H1 (cell line): ENCODE data around the gene RUVBL1. TPM values are rescaled to one million over a fixed set of nuclear protein-coding genes. Genes with fewer than 3 reads are reported as not detected.

Source experiments
- CTCF ChIA-PET: fragments of 300-600 bp; sonication (Branson Sonifier 250); formaldehyde crosslinking; loops from one replicate; lab custom pipeline; 2021; ENCODE audit not compliant: partially characterized antibody; lab: Charles Lee
- POLR2A ChIA-PET: fragments of 300-600 bp; sonication (Branson Sonifier 250); formaldehyde crosslinking; loops from one replicate; lab custom pipeline; 2021; ENCODE audit warnings: inconsistent platforms; ENCODE audit not compliant: partially characterized antibody; lab: Charles Lee
- DNase-seq, 2 experiments: peaks; one replicate each; pipeline versions ENCODE4 v3.0.0 to v3.0.0-alpha.2; 2010 to 2022; ENCODE audit warnings: low spot score in 2 of 2, low read depth in 1 of 2, mixed read lengths in 1 of 2
- FAIRE-seq: peaks from 2 replicates; lab custom pipeline; 2011; peaks lifted over from hg19 to GRCh38; lab: Jason Lieb, UNC
- H2AFZ ChIP-seq: 2 replicates; pipeline ENCODE4 v1.8.1; 2012; ENCODE audit warnings: low read length, inconsistent platforms
- H2AK5ac ChIP-seq: 2 replicates; pipeline ENCODE4 v1.6.1; 2013; ENCODE audit warnings: low read depth, low read length
- H2BK120ac ChIP-seq: replicated peaks from 2 replicates; pipeline ENCODE3; 2013; ENCODE audit warnings: low read depth, low read length, inconsistent platforms
- H2BK12ac ChIP-seq: 2 replicates; pipeline ENCODE4 v1.6.1; 2013; ENCODE audit warnings: low read depth, low read length
- H2BK15ac ChIP-seq: 2 replicates; pipeline ENCODE4 v1.6.1; 2013; ENCODE audit warnings: low read length
- H2BK20ac ChIP-seq: 2 replicates; pipeline ENCODE4 v1.6.1; 2013; ENCODE audit warnings: low read length
- H2BK5ac ChIP-seq: 2 replicates; pipeline ENCODE4 v1.6.1; 2013; ENCODE audit warnings: low read depth, low read length
- H3K14ac ChIP-seq: 2 replicates; pipeline ENCODE4 v1.6.1; 2013; ENCODE audit warnings: inconsistent platforms; ENCODE audit not compliant: insufficient read length
- H3K18ac ChIP-seq: 2 replicates; pipeline ENCODE4 v1.6.1; 2013; ENCODE audit warnings: low read length; ENCODE audit errors: extremely low read depth
- H3K23ac ChIP-seq: 2 replicates; pipeline ENCODE4 v1.6.1; 2013; ENCODE audit warnings: inconsistent platforms; ENCODE audit not compliant: insufficient read length
- H3K23me2 ChIP-seq: 2 replicates; pipeline ENCODE4 v1.6.1; 2013; ENCODE audit warnings: low read depth, low read length
- H3K27ac ChIP-seq: 2 replicates; pipeline ENCODE4 v1.6.1; 2011; ENCODE audit warnings: low read depth, low read length, inconsistent platforms
- H3K27me3 ChIP-seq, 4 experiments: replicated peaks in 1 of 4; 1 replicate in 1 of 4; 2 replicates in 3 of 4; pipeline versions ENCODE4 v1.6.1 to v1.8.1; 2011 to 2013; ENCODE audit warnings: low read length in 3 of 4, mild to moderate bottlenecking in 3 of 4, inconsistent platforms in 2 of 4, mixed read lengths in 2 of 4, moderate library complexity in 1 of 4; ENCODE audit not compliant: control insufficient read depth in 3 of 4, insufficient read depth in 3 of 4; ENCODE audit errors: extremely low read depth in 1 of 4
- H3K36me3 ChIP-seq, 4 experiments: 2 replicates each; pipeline versions ENCODE4 v1.6.1 to v1.8.1; 2011 to 2013; ENCODE audit warnings: mild to moderate bottlenecking in 4 of 4, low read length in 3 of 4, moderate library complexity in 2 of 4, control low read depth in 1 of 4, inconsistent platforms in 1 of 4; ENCODE audit not compliant: insufficient read depth in 4 of 4, control insufficient read depth in 2 of 4
- H3K4ac ChIP-seq: replicated peaks from 2 replicates; pipeline ENCODE3; 2013; ENCODE audit warnings: low read length, low read depth, mixed read lengths, inconsistent platforms; ENCODE audit not compliant: insufficient read length
- H3K4me1 ChIP-seq, 4 experiments: replicated peaks in 1 of 4; 1 replicate in 1 of 4; 2 replicates in 3 of 4; pipeline versions ENCODE4 v1.6.1 to v1.8.1; 2011 to 2013; ENCODE audit warnings: low read length in 3 of 4, inconsistent platforms in 2 of 4, mixed read lengths in 1 of 4; ENCODE audit not compliant: insufficient read depth in 4 of 4, control insufficient read depth in 3 of 4
- H3K4me2 ChIP-seq, 2 experiments: 2 replicates each; pipeline versions ENCODE4 v1.6.1 to v1.8.1; 2011 to 2013; ENCODE audit warnings: low read depth in 2 of 2, low read length in 2 of 2, control low read depth in 1 of 2, inconsistent platforms in 1 of 2, mild to moderate bottlenecking in 1 of 2; ENCODE audit not compliant: insufficient read depth in 1 of 2
- H3K4me3 ChIP-seq, 4 experiments: fragments of 200-600, 300-600 bp in 1 of 4; sonication (generic), shearing (Covaris generic), sonication (Bioruptor Twin) in 1 of 4; 2 replicates each; pipeline versions ENCODE4 v1.5.1 to v1.8.1; 2011 to 2016; ENCODE audit warnings: low read length in 4 of 4, low read depth in 3 of 4, control low read depth in 2 of 4, inconsistent platforms in 2 of 4, mild to moderate bottlenecking in 2 of 4, mixed read lengths in 1 of 4, moderate library complexity in 1 of 4; ENCODE audit not compliant: insufficient read depth in 2 of 4; ENCODE audit errors: extremely low read depth in 1 of 4
- H3K56ac ChIP-seq: replicated peaks from 2 replicates; pipeline ENCODE3; 2013; ENCODE audit warnings: low read depth, mild to moderate bottlenecking, mixed read lengths, low read length, inconsistent platforms; ENCODE audit not compliant: insufficient read length
- H3K79me1 ChIP-seq: 2 replicates; pipeline ENCODE4 v1.6.1; 2013; ENCODE audit warnings: low read depth, low read length, control low read depth
- H3K79me2 ChIP-seq, 2 experiments: 2 replicates each; pipeline versions ENCODE4 v1.6.1 to v1.8.1; 2012 to 2013; ENCODE audit warnings: low read length in 2 of 2, mild to moderate bottlenecking in 2 of 2, inconsistent platforms in 1 of 2; ENCODE audit not compliant: insufficient read depth in 2 of 2, control insufficient read depth in 1 of 2
- H3K9ac ChIP-seq, 4 experiments: replicated peaks in 1 of 4; 1 replicate in 1 of 4; 2 replicates in 3 of 4; pipeline versions ENCODE4 v1.6.1 to v1.8.1; 2011 to 2013; ENCODE audit warnings: low read depth in 3 of 4, low read length in 3 of 4, control low read depth in 2 of 4, mild to moderate bottlenecking in 2 of 4, moderate library complexity in 2 of 4, inconsistent platforms in 1 of 4; ENCODE audit errors: extremely low read depth in 1 of 4
- H3K9me3 ChIP-seq, 2 experiments: 2 replicates each; pipeline versions ENCODE4 v1.6.1 to v1.8.1; 2012 to 2013; ENCODE audit warnings: mild to moderate bottlenecking in 2 of 2, moderate library complexity in 2 of 2, control low read depth in 1 of 2, inconsistent platforms in 1 of 2, low read depth in 1 of 2, low read length in 1 of 2, mixed read lengths in 1 of 2; ENCODE audit not compliant: insufficient read depth in 2 of 2
- H4K20me1 ChIP-seq, 2 experiments: replicated peaks in 1 of 2; 2 replicates each; pipeline versions ENCODE3 to v1.8.1; 2011 to 2013; ENCODE audit warnings: inconsistent platforms in 2 of 2, low read length in 2 of 2, mild to moderate bottlenecking in 1 of 2; ENCODE audit not compliant: insufficient read depth in 2 of 2, control insufficient read depth in 1 of 2
- H4K5ac ChIP-seq: 2 replicates; pipeline ENCODE4 v1.6.1; 2013; ENCODE audit warnings: low read length, low read depth, mixed read lengths, inconsistent platforms; ENCODE audit not compliant: insufficient read length
- H4K8ac ChIP-seq: 2 replicates; pipeline ENCODE4 v1.8.0; 2013; ENCODE audit warnings: mild to moderate bottlenecking, moderate library complexity, low read length, inconsistent platforms; ENCODE audit not compliant: insufficient read depth; ENCODE audit errors: extremely low read depth
- H4K91ac ChIP-seq: replicated peaks from 2 replicates; pipeline ENCODE3; 2013; ENCODE audit warnings: low read length, mixed read lengths, inconsistent platforms; ENCODE audit not compliant: insufficient read length
- EP300 ChIP-seq, 2 experiments: IDR thresholded peaks; 1 replicate in 1 of 2; 2 replicates in 1 of 2; pipeline ENCODE4 v1.6.1; 2011 to 2012; ENCODE audit warnings: low read depth in 2 of 2, low read length in 2 of 2, mild to moderate bottlenecking in 2 of 2, borderline replicate concordance in 1 of 2, inconsistent platforms in 1 of 2, moderate library complexity in 1 of 2
- NANOG ChIP-seq: IDR thresholded peaks from 2 replicates; pipeline ENCODE4 v1.6.1; 2011; ENCODE audit warnings: low read length, low read depth, mild to moderate bottlenecking, inconsistent platforms; ENCODE audit not compliant: insufficient read depth, poor library complexity, severe bottlenecking
- TAF1 ChIP-seq: IDR thresholded peaks from 2 replicates; pipeline ENCODE4 v1.6.1; 2011; ENCODE audit warnings: mild to moderate bottlenecking, low read depth, low read length
- WGBS, 2 experiments: shearing (Covaris generic) in 1 of 2; methylation state at CpG; one replicate each; pipeline versions ENCODE4 v1.1.6 to v1.1.7; 2013 to 2015; ENCODE audit warnings: low lambda C conversion rate in 2 of 2, mixed read lengths in 2 of 2, inconsistent platforms in 1 of 2, low coverage in 1 of 2, missing lambda C conversion rate in 1 of 2; ENCODE audit not compliant: insufficient replicate concordance in 2 of 2, insufficient coverage in 1 of 2, insufficient read length in 1 of 2; ENCODE audit errors: extremely low coverage in 1 of 2, missing lambda C conversion rate in 1 of 2; 5-methylcytosine and 5-hydroxymethylcytosine counted together
- polyA plus RNA-seq, 7 experiments: library from polyadenylated mRNA; depleted of rRNA in 3 of 7; stranded (reverse) in 5 of 7; unstranded in 2 of 7; fragments of >200 nt in 5 of 7; fragments of 200-250 nt in 2 of 7; gene quantifications; 1 replicate in 5 of 7; 2 replicates in 1 of 7; 4 replicates in 1 of 7; pipeline versions ENCODE4 v1.2.1 to v1.2.3, GENCODE V29; 2011 to 2013; ENCODE audit warnings: missing spikeins in 2 of 7, mixed read lengths in 2 of 7
- total RNA-seq: library from RNA; stranded (reverse); fragmentation: NEBNext Ultra II Directional; extraction: Animal tissue kit (Norgen Biotek cat#: 25700); gene quantifications from 2 replicates; pipeline ENCODE4 v1.2.1, GENCODE V29; 2021

Gene RUVBL1
- total and polyA plus RNA-seq, 2 of the 8 experiments (the other 6 are each of a cell fraction or from before 2014, with no cell fraction given) = 112 to 135 TPM

- H2AFZ ChIP-seq = no peak overlapping the region
- H3K4me3 ChIP-seq = no peak overlapping the region
- H3K14ac ChIP-seq = no peak overlapping the region
- H3K9ac ChIP-seq = no peak overlapping the region
- no peaks in the 10 kb centered on the region for H3K79me1 ChIP-seq
- no peak overlapping the region for H3K23ac ChIP-seq
- H3K9me3 ChIP-seq = no peaks in the 10 kb centered on the region
- ChIA-PET POLR2A (no interaction called here), CTCF (no interaction called here)
- no peak overlapping the region for H3K4me2 ChIP-seq
- H3K23me2 ChIP-seq = peaks cover 2% of the 10 kb centered on the region; the same call in 1 of the 2 replicates
- H3K4ac ChIP-seq = no peak overlapping the region
- no peak overlapping the region for H2BK120ac ChIP-seq
- no peak overlapping the region for H2BK15ac ChIP-seq
- no peak overlapping the region for H2AK5ac ChIP-seq
- DNase-seq (no peak), FAIRE-seq (no peak)
- H3K79me2 ChIP-seq = no peaks in the 10 kb centered on the region
- H2BK20ac ChIP-seq = no peak overlapping the region
- H4K8ac ChIP-seq = no peak overlapping the region
- no peak overlapping the region for H2BK12ac ChIP-seq
- TF ChIP-seq NANOG = no peak
- TF ChIP-seq TAF1 = no peak
- no peak for TF ChIP-seq EP300 (IDR thresholded peaks at IDR 0.05; ENCODE audit: borderline replicate concordance in 1 of 2, low read depth in 2 of 2, low read length in 2 of 2)
- no peak overlapping the region for H3K56ac ChIP-seq
- WGBS, 2 experiments = 71% methylated on average over 1 of the region's 1 CpG; no CpG with 5 or more reads in 1 of the 2 experiments
- no peak overlapping the region for H3K27ac ChIP-seq
- H3K4me1 ChIP-seq = no peaks in the 10 kb centered on the region; a peak in 1 of 7 replicates
- no peaks in the 10 kb centered on the region for H3K36me3 ChIP-seq
- H2BK5ac ChIP-seq = no peak overlapping the region
- H4K91ac ChIP-seq = no peak overlapping the region
- no peak overlapping the region for H3K18ac ChIP-seq
- no peak overlapping the region for H4K5ac ChIP-seq
- no peaks in the 10 kb centered on the region for H4K20me1 ChIP-seq
- H3K27me3 ChIP-seq = peaks cover 0 to 4% (median 0%) of the 10 kb centered on the region in 4 experiments; a peak in 1 of 7 replicates
These were observed 4.6 kb upstream of the RUVBL1 start for GRCh38 chr3:128128251-128128650.
